Liver (tissue), 9 donors: Measurements from ENCODE around the gene SLC27A3. TPM values are rescaled to one million over a fixed set of nuclear protein-coding genes. Genes with fewer than 3 reads are reported as not detected.
"Not testable (repeated sequence)": the region's sequence is repeated elsewhere in the genome, so short reads cannot be mapped to it uniquely, and the experiment has no call there.

Experiments
- DNase-seq: peaks from one replicate; pipeline ENCODE4 v3.0.0-alpha.2; 2017; ENCODE audit warnings: low spot score
- H3K27ac ChIP-seq, 2 donors: one replicate each; pipeline ENCODE4 v1.7.0; 2013; ENCODE audit warnings: inconsistent platforms in 2 of 2, low read length in 2 of 2, control low read depth in 1 of 2, low read depth in 1 of 2, mild to moderate bottlenecking in 1 of 2
- H3K27me3 ChIP-seq, 4 donors: one replicate each; pipeline versions ENCODE4 v1.6.1 to v1.7.0; 2013; ENCODE audit warnings: low read length in 3 of 4, inconsistent platforms in 1 of 4, mild to moderate bottlenecking in 1 of 4, moderate library complexity in 1 of 4; ENCODE audit not compliant: control insufficient read depth in 4 of 4, insufficient read depth in 4 of 4
- H3K36me3 ChIP-seq, 4 donors: one replicate each; pipeline versions ENCODE4 v1.6.1 to v1.7.0; 2013; ENCODE audit warnings: low read length in 3 of 4, mild to moderate bottlenecking in 3 of 4, low read depth in 1 of 4, moderate library complexity in 1 of 4; ENCODE audit not compliant: control insufficient read depth in 4 of 4, insufficient read depth in 3 of 4
- H3K4me1 ChIP-seq, 4 donors: one replicate each; pipeline versions ENCODE4 v1.6.1 to v1.7.0; 2013; ENCODE audit warnings: low read length in 3 of 4, mild to moderate bottlenecking in 3 of 4, moderate library complexity in 1 of 4; ENCODE audit not compliant: control insufficient read depth in 4 of 4, insufficient read depth in 4 of 4
- H3K4me3 ChIP-seq, 3 donors: one replicate each; pipeline versions ENCODE4 v1.6.1 to v1.7.0; 2013; ENCODE audit warnings: low read length in 3 of 3, control low read depth in 1 of 3, low read depth in 1 of 3, mild to moderate bottlenecking in 1 of 3
- H3K9ac ChIP-seq, 2 donors: one replicate each; pipeline ENCODE4 v1.7.0; 2013; ENCODE audit warnings: low read length in 2 of 2, mild to moderate bottlenecking in 2 of 2, moderate library complexity in 2 of 2, control low read depth in 1 of 2, low read depth in 1 of 2
- H3K9me3 ChIP-seq, 4 donors: one replicate each; pipeline versions ENCODE4 v1.6.1 to v1.7.0; 2013; ENCODE audit warnings: low read length in 3 of 4; ENCODE audit not compliant: control insufficient read depth in 4 of 4
- EGR1 ChIP-seq, 2 donors: IDR thresholded peaks; 2 replicates each; pipeline ENCODE4 v1.6.1; 2016 to 2018; ENCODE audit warnings: antibody characterized with exemption in 2 of 2, low read depth in 2 of 2
- FOXA1 ChIP-seq: IDR thresholded peaks from 2 replicates; pipeline ENCODE4 v1.6.1; 2016; ENCODE audit warnings: antibody characterized with exemption
- FOXA2 ChIP-seq: IDR thresholded peaks from 2 replicates; pipeline ENCODE4 v1.6.1; 2016; ENCODE audit warnings: antibody characterized with exemption
- GABPA ChIP-seq, 2 donors: IDR thresholded peaks in 1 of 2; conservative IDR thresholded peaks in 1 of 2; 2 replicates each; pipeline ENCODE4 v1.6.1; 2016; ENCODE audit warnings: antibody characterized with exemption in 2 of 2, mild to moderate bottlenecking in 1 of 2, moderate library complexity in 1 of 2
- HNF4A ChIP-seq, 2 donors: conservative IDR thresholded peaks; 2 replicates each; pipeline ENCODE4 v1.6.1; 2016; ENCODE audit warnings: antibody characterized with exemption in 2 of 2, mild to moderate bottlenecking in 2 of 2
- JUND ChIP-seq, 2 donors: IDR thresholded peaks; 2 replicates each; pipeline ENCODE4 v1.6.1; 2016; ENCODE audit warnings: antibody characterized with exemption in 2 of 2
- NR2F2 ChIP-seq: IDR thresholded peaks from 2 replicates; pipeline ENCODE4 v1.6.1; 2016; ENCODE audit warnings: antibody characterized with exemption
- RXRA ChIP-seq, 2 donors: IDR thresholded peaks; 2 replicates each; pipeline ENCODE4 v1.6.1; 2017 to 2018; ENCODE audit warnings: antibody characterized with exemption in 2 of 2, mild to moderate bottlenecking in 1 of 2
- SP1 ChIP-seq: IDR thresholded peaks from 2 replicates; pipeline ENCODE4 v1.6.1; 2018; ENCODE audit warnings: antibody characterized with exemption, mild to moderate bottlenecking
- YY1 ChIP-seq: IDR thresholded peaks from 2 replicates; pipeline ENCODE4 v1.6.1; 2016; ENCODE audit warnings: antibody characterized with exemption, mild to moderate bottlenecking
- ZBTB33 ChIP-seq: IDR thresholded peaks from 2 replicates; pipeline ENCODE4 v1.6.1; 2016; ENCODE audit warnings: antibody characterized with exemption
- WGBS: extraction: QIAGEN DNeasy Blood & Tissue Kit; methylation state at CpG from one replicate; pipeline ENCODE4 v1.1.7; 2013; 5-methylcytosine and 5-hydroxymethylcytosine counted together
- polyA plus RNA-seq, 2 donors: library from polyadenylated mRNA; stranded (reverse) in 1 of 2; unstranded in 1 of 2; fragments of 200-250 nt in 1 of 2; fragments of >200 nt in 1 of 2; fragmentation: Nextera tagmentation in 1 of 2; extraction: Ambion mirVana in 1 of 2; gene quantifications; one replicate each; pipeline versions ENCODE4 v1.2.1 to v1.2.3, GENCODE V29; 2013 to 2015
- total RNA-seq, 2 donors: library from RNA; depleted of rRNA; stranded (reverse); fragments of >200 nt; gene quantifications; one replicate each; pipeline ENCODE4 v1.2.3, GENCODE V29; 2014
- TF ChIP-seq, protein P1 (sequence below): IDR thresholded peaks from 2 replicates; pipeline ENCODE4 v1.6.1; 2016; ENCODE audit warnings: antibody characterized with exemption
- TF ChIP-seq, protein P2 (sequence below): IDR thresholded peaks from 2 replicates; pipeline ENCODE4 v1.6.1; 2016; ENCODE audit warnings: antibody characterized with exemption
- TF ChIP-seq, protein P3 (sequence below): IDR thresholded peaks from 2 replicates; pipeline ENCODE4 v1.6.1; 2016; ENCODE audit warnings: antibody characterized with exemption, mild to moderate bottlenecking
- donor health status: healthy.
- donor health status: healthy.
- donor health status: healthy.
- donor health status: healthy.
- donor health status: healthy.

SLC27A3 gene
- total and polyA plus RNA-seq, 4 donors = 18.1 to 47.4 (median 28.2) TPM

- H3K4me3 ChIP-seq = no peak overlapping the region
- peaks cover 0 to 2% (median 0%) of the 10 kb centered on the region in 4 donors for H3K36me3 ChIP-seq
- no peak overlapping the region for H3K9ac ChIP-seq
- H3K27ac ChIP-seq = peak overlapping the region in 1 of 2 donors; percentile 1
- H3K4me1 ChIP-seq = peaks cover 35 to 60% (median 47%) of the 10 kb centered on the region in 4 donors
- no peak for DNase-seq
- TF ChIP-seq, protein P1, sequence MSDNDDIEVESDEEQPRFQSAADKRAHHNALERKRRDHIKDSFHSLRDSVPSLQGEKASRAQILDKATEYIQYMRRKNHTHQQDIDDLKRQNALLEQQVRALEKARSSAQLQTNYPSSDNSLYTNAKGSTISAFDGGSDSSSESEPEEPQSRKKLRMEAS = no peak
- TF ChIP-seq EGR1 (IDR thresholded peaks at IDR 0.05; ENCODE audit: low read depth in 2 of 2) (no peak), JUND (IDR thresholded peaks at IDR 0.05) (no peak), FOXA1 (no peak), NR2F2 (no peak), FOXA2 (no peak), GABPA (IDR thresholded peaks at IDR 0.05 in 1 of 2, conservative IDR thresholded peaks at IDR 0.05 in 1 of 2) (no peak), YY1 (no peak), ZBTB33 (no peak), HNF4A (conservative IDR thresholded peaks at IDR 0.05) (no peak), SP1 (no peak), RXRA (IDR thresholded peaks at IDR 0.05) (no peak)
- TF ChIP-seq, protein P2, sequence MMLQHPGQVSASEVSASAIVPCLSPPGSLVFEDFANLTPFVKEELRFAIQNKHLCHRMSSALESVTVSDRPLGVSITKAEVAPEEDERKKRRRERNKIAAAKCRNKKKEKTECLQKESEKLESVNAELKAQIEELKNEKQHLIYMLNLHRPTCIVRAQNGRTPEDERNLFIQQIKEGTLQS = no peak
- TF ChIP-seq, protein P3, sequence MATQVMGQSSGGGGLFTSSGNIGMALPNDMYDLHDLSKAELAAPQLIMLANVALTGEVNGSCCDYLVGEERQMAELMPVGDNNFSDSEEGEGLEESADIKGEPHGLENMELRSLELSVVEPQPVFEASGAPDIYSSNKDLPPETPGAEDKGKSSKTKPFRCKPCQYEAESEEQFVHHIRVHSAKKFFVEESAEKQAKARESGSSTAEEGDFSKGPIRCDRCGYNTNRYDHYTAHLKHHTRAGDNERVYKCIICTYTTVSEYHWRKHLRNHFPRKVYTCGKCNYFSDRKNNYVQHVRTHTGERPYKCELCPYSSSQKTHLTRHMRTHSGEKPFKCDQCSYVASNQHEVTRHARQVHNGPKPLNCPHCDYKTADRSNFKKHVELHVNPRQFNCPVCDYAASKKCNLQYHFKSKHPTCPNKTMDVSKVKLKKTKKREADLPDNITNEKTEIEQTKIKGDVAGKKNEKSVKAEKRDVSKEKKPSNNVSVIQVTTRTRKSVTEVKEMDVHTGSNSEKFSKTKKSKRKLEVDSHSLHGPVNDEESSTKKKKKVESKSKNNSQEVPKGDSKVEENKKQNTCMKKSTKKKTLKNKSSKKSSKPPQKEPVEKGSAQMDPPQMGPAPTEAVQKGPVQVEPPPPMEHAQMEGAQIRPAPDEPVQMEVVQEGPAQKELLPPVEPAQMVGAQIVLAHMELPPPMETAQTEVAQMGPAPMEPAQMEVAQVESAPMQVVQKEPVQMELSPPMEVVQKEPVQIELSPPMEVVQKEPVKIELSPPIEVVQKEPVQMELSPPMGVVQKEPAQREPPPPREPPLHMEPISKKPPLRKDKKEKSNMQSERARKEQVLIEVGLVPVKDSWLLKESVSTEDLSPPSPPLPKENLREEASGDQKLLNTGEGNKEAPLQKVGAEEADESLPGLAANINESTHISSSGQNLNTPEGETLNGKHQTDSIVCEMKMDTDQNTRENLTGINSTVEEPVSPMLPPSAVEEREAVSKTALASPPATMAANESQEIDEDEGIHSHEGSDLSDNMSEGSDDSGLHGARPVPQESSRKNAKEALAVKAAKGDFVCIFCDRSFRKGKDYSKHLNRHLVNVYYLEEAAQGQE = no peak
- 84% methylated on average over 4 of the region's 4 CpGs for WGBS
- no peaks in the 10 kb centered on the region for H3K9me3 ChIP-seq
- H3K27me3 ChIP-seq = no peaks in the 10 kb centered on the region
Observed at GRCh38 chr1:153780551-153780950, 5.3 kb downstream of the SLC27A3 start.

GRCh38 chr1:153782648-153783047 is 7.4 kb downstream of the SLC27A3 start:
- H3K27me3 ChIP-seq, H3K9me3 ChIP-seq, H3K36me3 ChIP-seq, DNase-seq: not testable (repeated sequence)
- 93% methylated on average over 8 of the region's 8 CpGs for WGBS
- Histone ChIP-seq H3K9ac (peak overlapping the region; percentile 82 to 86), H3K4me3 (peak overlapping the region in 2 of 3 donors; percentile 62 to 77), H3K4me1 (peaks cover 25 to 39% (median 33%) of the 10 kb centered on the region in 4 donors), H3K27ac (peak overlapping the region; percentile 97 to 99)
